ENCODE results near the gene SNX8. TPM values are rescaled to one million over a fixed set of nuclear protein-coding genes. Genes with fewer than 3 reads are reported as not detected.

SNX8 gene
- total and polyA plus RNA-seq, 4 donors, result 8.7 to 20.8 (median 14.8) TPM

DNA sequence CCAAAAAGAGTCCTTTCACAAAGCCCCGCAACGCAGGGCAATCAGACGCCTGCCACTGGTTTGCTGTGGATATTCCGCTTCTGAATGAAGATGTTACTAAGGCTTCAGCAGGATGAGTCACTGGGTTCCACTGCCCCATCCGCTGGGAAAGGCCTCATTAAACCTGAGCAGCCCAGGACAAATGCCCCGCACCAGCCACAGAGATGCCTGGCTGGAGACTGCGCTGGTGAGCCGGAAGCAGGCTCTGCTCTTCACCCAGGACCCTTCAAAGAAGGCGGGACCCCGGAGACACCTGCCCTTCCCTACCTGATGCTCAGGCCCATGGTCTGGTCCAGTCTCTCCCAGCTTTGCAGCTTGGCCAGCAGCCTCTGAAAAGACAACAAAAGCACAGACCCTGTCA, 101.3 kb downstream of the SNX8 start:
- TF ChIP-seq, protein P1, sequence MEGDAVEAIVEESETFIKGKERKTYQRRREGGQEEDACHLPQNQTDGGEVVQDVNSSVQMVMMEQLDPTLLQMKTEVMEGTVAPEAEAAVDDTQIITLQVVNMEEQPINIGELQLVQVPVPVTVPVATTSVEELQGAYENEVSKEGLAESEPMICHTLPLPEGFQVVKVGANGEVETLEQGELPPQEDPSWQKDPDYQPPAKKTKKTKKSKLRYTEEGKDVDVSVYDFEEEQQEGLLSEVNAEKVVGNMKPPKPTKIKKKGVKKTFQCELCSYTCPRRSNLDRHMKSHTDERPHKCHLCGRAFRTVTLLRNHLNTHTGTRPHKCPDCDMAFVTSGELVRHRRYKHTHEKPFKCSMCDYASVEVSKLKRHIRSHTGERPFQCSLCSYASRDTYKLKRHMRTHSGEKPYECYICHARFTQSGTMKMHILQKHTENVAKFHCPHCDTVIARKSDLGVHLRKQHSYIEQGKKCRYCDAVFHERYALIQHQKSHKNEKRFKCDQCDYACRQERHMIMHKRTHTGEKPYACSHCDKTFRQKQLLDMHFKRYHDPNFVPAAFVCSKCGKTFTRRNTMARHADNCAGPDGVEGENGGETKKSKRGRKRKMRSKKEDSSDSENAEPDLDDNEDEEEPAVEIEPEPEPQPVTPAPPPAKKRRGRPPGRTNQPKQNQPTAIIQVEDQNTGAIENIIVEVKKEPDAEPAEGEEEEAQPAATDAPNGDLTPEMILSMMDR (IDR thresholded peaks at IDR 0.05; ENCODE audit: low read depth, low read length, missing input control), result no peak
- no peak for TF ChIP-seq FOXA1 (IDR thresholded peaks at IDR 0.05)
- no peak for TF ChIP-seq HNF4A (conservative IDR thresholded peaks at IDR 0.05)
- TF ChIP-seq, protein P2, sequence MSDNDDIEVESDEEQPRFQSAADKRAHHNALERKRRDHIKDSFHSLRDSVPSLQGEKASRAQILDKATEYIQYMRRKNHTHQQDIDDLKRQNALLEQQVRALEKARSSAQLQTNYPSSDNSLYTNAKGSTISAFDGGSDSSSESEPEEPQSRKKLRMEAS (IDR thresholded peaks at IDR 0.05), result no peak
- no peak for TF ChIP-seq FOXA2 (IDR thresholded peaks at IDR 0.05)
- TF ChIP-seq, protein P3, sequence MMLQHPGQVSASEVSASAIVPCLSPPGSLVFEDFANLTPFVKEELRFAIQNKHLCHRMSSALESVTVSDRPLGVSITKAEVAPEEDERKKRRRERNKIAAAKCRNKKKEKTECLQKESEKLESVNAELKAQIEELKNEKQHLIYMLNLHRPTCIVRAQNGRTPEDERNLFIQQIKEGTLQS (IDR thresholded peaks at IDR 0.05), result no peak
- TF ChIP-seq RAD21 (IDR thresholded peaks at IDR 0.05), result no peak
- TF ChIP-seq, protein P4, sequence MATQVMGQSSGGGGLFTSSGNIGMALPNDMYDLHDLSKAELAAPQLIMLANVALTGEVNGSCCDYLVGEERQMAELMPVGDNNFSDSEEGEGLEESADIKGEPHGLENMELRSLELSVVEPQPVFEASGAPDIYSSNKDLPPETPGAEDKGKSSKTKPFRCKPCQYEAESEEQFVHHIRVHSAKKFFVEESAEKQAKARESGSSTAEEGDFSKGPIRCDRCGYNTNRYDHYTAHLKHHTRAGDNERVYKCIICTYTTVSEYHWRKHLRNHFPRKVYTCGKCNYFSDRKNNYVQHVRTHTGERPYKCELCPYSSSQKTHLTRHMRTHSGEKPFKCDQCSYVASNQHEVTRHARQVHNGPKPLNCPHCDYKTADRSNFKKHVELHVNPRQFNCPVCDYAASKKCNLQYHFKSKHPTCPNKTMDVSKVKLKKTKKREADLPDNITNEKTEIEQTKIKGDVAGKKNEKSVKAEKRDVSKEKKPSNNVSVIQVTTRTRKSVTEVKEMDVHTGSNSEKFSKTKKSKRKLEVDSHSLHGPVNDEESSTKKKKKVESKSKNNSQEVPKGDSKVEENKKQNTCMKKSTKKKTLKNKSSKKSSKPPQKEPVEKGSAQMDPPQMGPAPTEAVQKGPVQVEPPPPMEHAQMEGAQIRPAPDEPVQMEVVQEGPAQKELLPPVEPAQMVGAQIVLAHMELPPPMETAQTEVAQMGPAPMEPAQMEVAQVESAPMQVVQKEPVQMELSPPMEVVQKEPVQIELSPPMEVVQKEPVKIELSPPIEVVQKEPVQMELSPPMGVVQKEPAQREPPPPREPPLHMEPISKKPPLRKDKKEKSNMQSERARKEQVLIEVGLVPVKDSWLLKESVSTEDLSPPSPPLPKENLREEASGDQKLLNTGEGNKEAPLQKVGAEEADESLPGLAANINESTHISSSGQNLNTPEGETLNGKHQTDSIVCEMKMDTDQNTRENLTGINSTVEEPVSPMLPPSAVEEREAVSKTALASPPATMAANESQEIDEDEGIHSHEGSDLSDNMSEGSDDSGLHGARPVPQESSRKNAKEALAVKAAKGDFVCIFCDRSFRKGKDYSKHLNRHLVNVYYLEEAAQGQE (IDR thresholded peaks at IDR 0.05), result no peak
- TF ChIP-seq, protein P5, sequence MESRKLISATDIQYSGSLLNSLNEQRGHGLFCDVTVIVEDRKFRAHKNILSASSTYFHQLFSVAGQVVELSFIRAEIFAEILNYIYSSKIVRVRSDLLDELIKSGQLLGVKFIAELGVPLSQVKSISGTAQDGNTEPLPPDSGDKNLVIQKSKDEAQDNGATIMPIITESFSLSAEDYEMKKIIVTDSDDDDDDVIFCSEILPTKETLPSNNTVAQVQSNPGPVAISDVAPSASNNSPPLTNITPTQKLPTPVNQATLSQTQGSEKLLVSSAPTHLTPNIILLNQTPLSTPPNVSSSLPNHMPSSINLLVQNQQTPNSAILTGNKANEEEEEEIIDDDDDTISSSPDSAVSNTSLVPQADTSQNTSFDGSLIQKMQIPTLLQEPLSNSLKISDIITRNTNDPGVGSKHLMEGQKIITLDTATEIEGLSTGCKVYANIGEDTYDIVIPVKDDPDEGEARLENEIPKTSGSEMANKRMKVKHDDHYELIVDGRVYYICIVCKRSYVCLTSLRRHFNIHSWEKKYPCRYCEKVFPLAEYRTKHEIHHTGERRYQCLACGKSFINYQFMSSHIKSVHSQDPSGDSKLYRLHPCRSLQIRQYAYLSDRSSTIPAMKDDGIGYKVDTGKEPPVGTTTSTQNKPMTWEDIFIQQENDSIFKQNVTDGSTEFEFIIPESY (IDR thresholded peaks at IDR 0.05), result no peak
- WGBS, result 99% methylated on average over 10 of the region's 10 CpGs
- no peak overlapping the region for H3K4me3 ChIP-seq (ENCODE audit: low read depth in 1 of 3, low read length in 3 of 3)
- no peak overlapping the region for H3K27ac ChIP-seq (ENCODE audit: low read depth in 1 of 2, low read length in 2 of 2)
- DNase-seq (ENCODE audit: low spot score), result no peak
- peaks cover 6 to 64% (median 29%) of the 10 kb centered on the region in 4 donors for H3K36me3 ChIP-seq (ENCODE audit: control insufficient read depth in 4 of 4, insufficient read depth in 3 of 4, low read depth in 1 of 4, low read length in 3 of 4)
- H3K27me3 ChIP-seq (ENCODE audit: control insufficient read depth in 4 of 4, insufficient read depth in 4 of 4, low read length in 3 of 4), result no peaks in the 10 kb centered on the region
- H3K9me3 ChIP-seq (ENCODE audit: control insufficient read depth in 4 of 4, low read length in 3 of 4), result no peaks in the 10 kb centered on the region
- no peak overlapping the region for H3K9ac ChIP-seq (ENCODE audit: low read depth in 1 of 2, low read length in 2 of 2)
- no peaks in the 10 kb centered on the region for H3K4me1 ChIP-seq (ENCODE audit: control insufficient read depth in 4 of 4, insufficient read depth in 4 of 4, low read length in 3 of 4)

DNA sequence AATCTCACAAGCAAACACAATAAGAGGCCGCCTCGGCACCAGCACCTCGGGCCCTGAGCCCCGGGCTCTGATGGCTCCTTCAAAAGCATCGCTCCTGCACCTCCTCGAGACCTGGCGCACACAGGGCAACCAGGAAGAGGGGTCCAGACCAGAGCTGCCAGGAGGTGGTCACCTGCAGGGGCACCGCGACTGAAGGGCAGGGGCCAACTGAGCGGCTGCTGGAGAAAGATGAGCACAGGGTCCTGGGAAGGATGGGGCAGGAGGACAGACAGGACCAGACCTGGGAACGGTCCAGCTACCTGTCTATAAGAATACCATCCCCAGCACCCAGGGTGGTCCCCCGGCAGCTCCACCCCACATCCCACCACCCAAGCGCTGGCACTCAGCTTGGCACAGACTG, 102.3 kb downstream of the SNX8 start:
- no peak for DNase-seq (ENCODE audit: low spot score)
- H3K27me3 ChIP-seq (ENCODE audit: control insufficient read depth in 4 of 4, insufficient read depth in 4 of 4, low read length in 3 of 4), result no peaks in the 10 kb centered on the region
- no peak overlapping the region for H3K9ac ChIP-seq (ENCODE audit: low read depth in 1 of 2, low read length in 2 of 2)
- no peak overlapping the region for H3K4me3 ChIP-seq (ENCODE audit: low read depth in 1 of 3, low read length in 3 of 3)
- H3K4me1 ChIP-seq (ENCODE audit: control insufficient read depth in 4 of 4, insufficient read depth in 4 of 4, low read length in 3 of 4), result no peaks in the 10 kb centered on the region
- no peaks in the 10 kb centered on the region for H3K9me3 ChIP-seq (ENCODE audit: control insufficient read depth in 4 of 4, low read length in 3 of 4)
- no peak overlapping the region for H3K27ac ChIP-seq (ENCODE audit: low read depth in 1 of 2, low read length in 2 of 2)
- WGBS, result 97% methylated on average over 13 of the region's 13 CpGs
- peaks cover 3 to 62% (median 23%) of the 10 kb centered on the region in 4 donors for H3K36me3 ChIP-seq (ENCODE audit: control insufficient read depth in 4 of 4, insufficient read depth in 3 of 4, low read depth in 1 of 4, low read length in 3 of 4)
- TF ChIP-seq GABPA (IDR thresholded peaks at IDR 0.05 in 1 of 2, conservative IDR thresholded peaks at IDR 0.05 in 1 of 2), result no peak
- TF ChIP-seq NR2F2 (IDR thresholded peaks at IDR 0.05), result no peak
- no peak for TF ChIP-seq HNF4G (IDR thresholded peaks at IDR 0.05)
- no peak for TF ChIP-seq EGR1 (IDR thresholded peaks at IDR 0.05; ENCODE audit: low read depth in 2 of 2)
- TF ChIP-seq, protein P1 (IDR thresholded peaks at IDR 0.05; ENCODE audit: low read depth, low read length, missing input control), result no peak
- no peak for TF ChIP-seq HNF4A (conservative IDR thresholded peaks at IDR 0.05)
- TF ChIP-seq, protein P2 (IDR thresholded peaks at IDR 0.05), result no peak
- TF ChIP-seq JUND (IDR thresholded peaks at IDR 0.05), result no peak
- TF ChIP-seq TAF1 (conservative IDR thresholded peaks at IDR 0.05), result no peak
- TF ChIP-seq FOXA2 (IDR thresholded peaks at IDR 0.05), result no peak
- no peak for TF ChIP-seq RAD21 (IDR thresholded peaks at IDR 0.05)
- TF ChIP-seq FOXA1 (IDR thresholded peaks at IDR 0.05), result no peak
- no peak for TF ChIP-seq RXRA (IDR thresholded peaks at IDR 0.05)
- TF ChIP-seq, protein P4 (IDR thresholded peaks at IDR 0.05), result no peak
- no peak for TF ChIP-seq YY1 (IDR thresholded peaks at IDR 0.05)
- TF ChIP-seq, protein P3 (IDR thresholded peaks at IDR 0.05), result no peak

All from liver (tissue), 9 donors.